Mucosa of gallbladder (tissue), 1 donor: ENCODE measurements around the gene ABCB11. TPM values are rescaled to one million over a fixed set of nuclear protein-coding genes. Genes with fewer than 3 reads are reported as not detected.
"Not testable (repeated sequence)": the region's sequence is repeated elsewhere in the genome, so short reads cannot be mapped to it uniquely, and the experiment has no call there.

ENCODE experiments used
- DNase-seq: peaks from one replicate; pipeline ENCODE4 v3.0.0-alpha.2; 2020; ENCODE audit warnings: low spot score
- total RNA-seq: library from RNA; stranded (reverse); gene quantifications from one replicate; pipeline ENCODE4 v1.2.1, GENCODE V29; 2021
- donor health status: DM: no; HTN: no; CAD: no.

Gene ABCB11
- total RNA-seq, 1 donor from 2014 or later: 0.23 TPM

DNA sequence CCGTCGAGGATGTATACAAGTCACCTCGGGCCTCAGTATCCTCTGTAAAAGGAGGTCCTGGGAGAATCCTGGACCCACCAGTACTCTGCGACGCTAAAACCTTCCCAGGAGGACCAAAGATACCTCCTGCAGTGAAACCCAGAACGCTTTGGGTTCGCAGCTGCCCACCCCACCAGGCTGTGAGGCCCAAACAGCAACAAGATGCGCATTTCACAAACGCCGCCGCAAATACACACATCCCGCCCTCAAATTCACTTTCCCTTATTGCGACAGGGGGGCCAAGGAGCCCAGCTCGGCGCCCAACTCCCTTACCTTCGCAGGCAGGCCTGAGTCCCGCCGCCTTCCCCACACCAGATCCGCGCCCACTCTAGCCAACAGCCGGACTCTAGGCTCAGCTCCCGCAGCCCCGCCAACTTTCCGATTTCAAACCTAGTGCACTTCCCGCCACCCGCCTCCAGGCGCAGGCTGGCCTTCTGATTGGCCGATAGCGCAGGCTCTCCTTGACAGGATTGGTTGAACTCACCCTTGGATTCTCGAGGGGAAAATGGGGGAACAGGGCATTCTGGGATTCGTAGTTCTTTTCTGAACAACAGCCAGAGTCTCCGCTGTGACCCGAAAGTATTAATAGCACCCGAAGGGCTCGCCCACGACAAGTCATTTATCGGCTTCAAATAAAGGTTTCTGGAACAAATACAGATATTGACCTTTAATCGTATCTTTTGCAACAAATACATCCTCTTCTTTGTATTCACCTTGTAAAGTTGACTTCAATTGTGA is 140.9 kb downstream of the ABCB11 start, which contains the start of gene SPC25:
SPC25 (minus strand) TSS at position 425 of the 777 bp plus-strand sequence. CDS start 911 bp downstream, outside the sequence.
- peak; percentile 90 for DNase-seq

DNA sequence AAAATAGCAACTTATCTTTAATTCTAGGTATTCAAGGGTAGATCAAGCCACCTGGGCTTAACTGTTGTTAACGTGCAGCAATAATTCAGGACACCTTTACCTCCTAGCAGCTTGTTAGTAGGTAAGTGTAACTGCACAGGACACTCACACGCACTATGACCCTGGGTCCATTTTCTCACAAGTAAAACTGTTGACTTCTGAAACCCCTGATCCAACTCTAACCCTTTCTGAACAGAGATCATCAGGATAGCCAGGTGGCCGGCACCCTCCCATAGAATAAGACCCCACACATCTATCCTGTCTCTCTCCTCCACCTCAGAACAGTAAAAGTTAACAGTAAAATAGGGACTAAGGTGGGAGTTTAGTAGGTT is 141.5 kb downstream of the ABCB11 start:
- no peak for DNase-seq

- DNase-seq: no peak
Observed at GRCh38 chr2:168884975-168885374, 146.1 kb downstream of the ABCB11 start.

GRCh38 chr2:168882163-168882562 is 149.0 kb downstream of the ABCB11 start:
- DNase-seq: not testable (repeated sequence)

GRCh38 chr2:168874368-168875054 is 156.6 kb downstream of the ABCB11 start:
- DNase-seq: peak; percentile 47

- DNase-seq: not testable (repeated sequence)
Observed at GRCh38 chr2:168870824-168871223, 160.3 kb downstream of the ABCB11 start.

Other genes starting within 250 kb of the ABCB11 start
- gene NOSTRIN, start 228.7 kb downstream of the ABCB11 start, total RNA-seq: 36.1 TPM
- 0.49 TPM for gene SPC25, start 140.9 kb downstream of the ABCB11 start, total RNA-seq
- gene G6PC2, start 130.0 kb downstream of the ABCB11 start, total RNA-seq: not detected
- gene DHRS9, start 38.2 kb upstream of the ABCB11 start, total RNA-seq: 2.0 TPM